Stimulated activated CD8-positive, alpha-beta memory T cell treated with anti-CD3 and anti-CD28 coated beads, Interleukin-2, amount 100 ng/mL, for 48 hours (primary cell): ENCODE measurements around the gene CPEB3.
"Not testable (repeated sequence)": the region's sequence is repeated elsewhere in the genome, so short reads cannot be mapped to it uniquely, and the experiment has no call there.

Experiments used
- DNase-seq, 2 donors: peaks; one replicate each; pipeline ENCODE4 v3.0.0-alpha.2; 2020; ENCODE audit warnings: low read depth in 2 of 2

Gene CPEB3

DNA sequence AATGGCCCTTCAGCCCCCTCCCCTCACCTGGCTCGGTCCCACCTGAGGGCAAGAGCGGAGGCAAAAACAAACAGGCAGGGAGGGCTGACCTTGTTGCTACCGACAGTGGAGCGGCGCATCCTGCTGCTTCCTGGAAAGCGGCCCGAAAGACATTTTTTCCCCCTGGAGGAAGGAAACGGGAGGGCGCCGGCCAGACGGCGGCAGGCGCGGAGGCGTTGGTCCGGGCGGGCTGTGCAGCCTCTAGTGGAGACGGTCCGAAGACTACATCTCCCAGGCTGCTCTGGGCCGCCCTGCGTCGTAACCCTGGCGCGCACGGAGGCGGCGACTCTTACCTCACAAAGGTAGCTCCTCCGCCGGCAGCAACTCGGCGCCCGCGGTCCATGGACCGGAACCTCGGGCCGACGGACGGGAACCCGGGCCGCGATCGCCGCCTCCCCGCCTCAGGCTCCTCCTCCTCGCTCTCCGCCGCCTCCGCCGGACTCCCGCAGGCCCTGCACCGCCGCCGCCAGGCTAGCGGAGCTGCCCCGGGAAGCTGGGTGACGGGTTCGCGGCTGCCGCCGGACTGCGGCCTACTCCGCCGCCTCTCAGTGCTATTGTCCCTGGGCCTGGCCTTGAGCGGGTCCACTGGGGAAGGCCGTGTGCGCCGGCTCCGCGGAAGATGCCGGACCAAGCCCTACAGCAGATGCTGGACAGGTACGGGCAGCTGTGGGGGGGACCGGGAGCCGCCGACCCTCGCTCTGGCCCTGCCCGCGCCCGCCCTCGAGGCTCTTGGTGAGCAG, at the start of gene CPEB3, which contains the start of gene MARCHF5:
CPEB3 (minus strand) TSS at position 242 of the 779 bp plus-strand sequence. CDS start 50,728 bp downstream, outside the sequence.
MARCHF5 (plus strand) TSS at position 331 of the 779 bp plus-strand sequence; CDS start at position 659, 328 bp downstream.
- peak; percentile 86 to 88 for DNase-seq

DNA sequence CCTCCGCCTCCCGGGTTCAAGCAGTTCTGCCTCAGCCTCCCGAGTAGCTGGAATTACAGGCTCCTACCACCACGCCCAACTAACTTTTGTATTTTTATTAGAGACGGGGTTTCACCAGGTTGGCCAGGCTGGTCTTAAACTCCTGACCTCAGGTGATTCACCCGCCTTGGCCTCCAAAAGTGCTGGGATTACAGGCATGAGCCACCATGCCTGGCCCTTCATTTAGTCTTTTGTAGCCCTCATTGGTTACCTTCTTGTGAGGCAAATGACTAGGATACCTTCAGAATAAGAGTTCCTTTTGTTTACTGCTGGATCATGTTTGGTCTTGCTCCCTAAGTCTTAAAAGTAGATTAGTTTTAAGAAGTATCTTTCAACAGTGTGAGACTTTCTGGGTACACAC, 39.0 kb upstream of the CPEB3 start:
- not testable (repeated sequence) for DNase-seq

DNA sequence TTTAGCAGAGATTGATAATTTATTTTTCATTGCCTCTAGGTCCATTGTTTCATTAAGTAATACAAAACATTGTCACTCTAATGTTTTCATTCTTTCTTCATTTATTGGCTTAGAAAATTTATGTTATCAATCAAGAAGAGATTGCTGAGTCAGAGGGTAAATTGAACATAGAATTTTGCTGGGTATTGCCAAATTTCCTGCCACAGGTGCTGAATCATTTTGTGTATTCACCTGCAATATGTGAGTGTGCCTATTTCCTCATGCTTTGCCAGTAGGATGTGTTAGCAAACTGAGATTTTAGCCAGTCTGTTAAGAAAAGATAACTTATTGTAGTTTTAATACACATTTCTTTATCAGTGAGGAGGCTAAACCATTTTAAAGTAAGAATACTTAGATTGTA, 38.1 kb upstream of the CPEB3 start:
- no peak for DNase-seq

DNA sequence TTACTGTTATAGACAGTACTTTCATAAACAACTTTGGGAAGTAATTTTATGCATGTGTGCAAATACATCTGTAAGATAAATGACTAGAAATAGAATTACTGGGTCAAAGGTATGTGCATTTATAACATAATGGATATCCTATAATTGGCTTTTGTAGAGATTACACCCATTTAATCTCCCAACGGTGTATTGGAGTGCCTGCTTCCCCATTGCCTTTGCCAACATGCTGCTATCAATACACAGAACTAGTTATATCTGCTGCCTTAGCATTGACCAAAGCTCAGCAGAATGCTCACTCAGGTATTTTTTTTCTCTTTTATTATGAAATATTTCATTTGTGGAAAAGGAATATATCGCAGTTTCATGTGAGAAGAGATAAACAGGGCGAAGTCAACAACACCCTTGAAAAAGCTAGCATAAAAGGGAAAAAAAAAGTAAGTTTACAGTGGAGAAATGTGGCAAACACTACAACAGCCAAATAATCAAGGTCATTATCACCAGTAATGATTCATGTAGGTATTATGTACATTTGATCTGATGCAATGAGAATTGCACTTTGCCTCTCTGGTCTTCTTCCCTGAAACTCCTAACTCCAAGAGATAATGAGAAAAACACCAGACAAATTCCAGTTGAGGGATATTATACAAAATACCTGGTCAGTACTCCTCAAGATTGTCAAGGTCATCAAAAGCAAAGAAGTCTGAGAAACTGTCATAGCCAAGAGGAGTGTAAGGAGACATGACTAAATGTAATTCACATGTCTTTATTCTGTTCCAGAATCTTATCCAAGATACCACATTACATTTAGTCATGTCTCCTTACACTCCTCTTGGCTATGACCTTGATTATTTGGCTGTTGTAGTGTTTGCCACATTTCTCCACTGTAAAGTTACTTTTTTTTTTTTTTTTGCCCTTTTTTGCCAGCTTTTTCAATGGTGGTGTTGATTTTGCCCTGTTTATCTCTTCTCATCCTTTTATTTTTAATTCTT, 36.9 kb upstream of the CPEB3 start:
- DNase-seq: no peak

DNA sequence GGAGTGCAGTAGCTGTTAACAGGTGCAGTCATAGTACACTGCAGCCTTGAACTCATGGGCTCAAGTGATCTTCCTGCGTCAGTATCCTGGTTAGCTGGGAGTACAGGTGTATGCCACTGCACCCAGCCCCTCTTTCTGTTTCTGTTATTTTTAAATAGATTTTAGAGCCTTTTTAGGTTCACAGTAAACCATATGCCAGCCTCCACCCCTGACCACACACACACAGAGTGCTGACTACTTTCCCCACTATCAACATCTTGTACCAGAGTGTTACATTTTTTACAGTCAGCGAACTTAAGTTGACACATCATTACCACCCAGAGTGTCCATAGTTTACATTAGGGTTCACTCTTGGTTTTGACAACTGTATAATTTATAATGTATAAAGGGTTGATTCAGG, 32.2 kb upstream of the CPEB3 start:
- DNase-seq: no peak

DNA sequence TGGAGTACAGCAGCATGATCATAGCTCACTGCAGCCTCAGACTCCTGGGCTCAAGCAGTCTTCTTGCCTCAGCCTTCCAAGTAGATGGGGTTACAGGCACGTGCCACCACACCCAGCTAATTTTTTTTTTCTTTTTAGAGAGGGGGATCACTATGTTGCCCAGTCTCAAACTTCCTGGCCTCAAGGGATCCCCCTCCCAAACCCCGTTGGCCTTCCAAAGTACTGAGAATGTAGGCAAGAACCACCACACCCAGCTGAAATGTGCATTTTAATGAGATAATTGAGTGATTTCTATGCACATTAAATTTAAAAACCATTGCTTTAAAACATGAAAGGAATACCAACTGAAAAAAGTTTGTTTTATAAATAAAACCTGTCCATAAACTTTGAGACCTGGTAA, 25.7 kb upstream of the CPEB3 start:
- DNase-seq: no peak

DNA sequence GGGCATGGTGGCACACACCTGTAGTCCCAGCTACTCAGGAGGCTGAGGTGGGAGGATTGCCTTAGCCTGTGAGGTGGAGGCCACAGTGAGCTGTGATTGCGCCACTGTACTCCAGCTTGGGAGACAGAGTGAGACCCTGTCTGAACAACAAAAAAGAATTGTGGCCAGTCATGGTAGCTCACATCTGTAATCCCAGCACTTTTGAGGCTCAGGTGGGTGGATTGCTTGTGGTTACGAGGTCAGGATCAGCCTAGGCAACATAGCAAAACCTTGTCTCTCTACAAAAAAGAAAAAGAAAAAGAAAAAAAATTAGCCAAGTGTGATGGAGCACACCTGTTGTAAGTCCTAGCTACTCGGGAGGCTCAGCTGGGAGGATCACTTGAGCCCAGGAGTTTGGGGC, 22.9 kb upstream of the CPEB3 start:
- no peak for DNase-seq

DNA sequence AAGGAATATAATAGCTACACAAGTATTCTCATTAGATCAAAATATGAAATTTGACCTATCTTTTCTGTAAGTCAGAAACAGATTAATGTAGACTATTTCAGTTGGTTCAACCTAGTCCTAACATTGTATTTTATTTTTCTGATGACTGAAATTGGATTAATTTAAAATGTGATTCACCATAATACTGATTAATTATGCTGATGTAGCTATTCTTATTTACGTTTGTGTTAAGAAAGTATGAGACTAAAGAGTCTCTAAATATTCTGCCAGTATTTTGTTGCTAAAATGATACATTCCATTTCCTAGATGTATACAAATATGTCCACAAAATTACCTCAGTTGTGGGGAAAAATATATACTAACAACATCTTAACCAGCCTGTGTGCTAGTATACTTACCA, 18.4 kb upstream of the CPEB3 start:
- no peak for DNase-seq

DNA sequence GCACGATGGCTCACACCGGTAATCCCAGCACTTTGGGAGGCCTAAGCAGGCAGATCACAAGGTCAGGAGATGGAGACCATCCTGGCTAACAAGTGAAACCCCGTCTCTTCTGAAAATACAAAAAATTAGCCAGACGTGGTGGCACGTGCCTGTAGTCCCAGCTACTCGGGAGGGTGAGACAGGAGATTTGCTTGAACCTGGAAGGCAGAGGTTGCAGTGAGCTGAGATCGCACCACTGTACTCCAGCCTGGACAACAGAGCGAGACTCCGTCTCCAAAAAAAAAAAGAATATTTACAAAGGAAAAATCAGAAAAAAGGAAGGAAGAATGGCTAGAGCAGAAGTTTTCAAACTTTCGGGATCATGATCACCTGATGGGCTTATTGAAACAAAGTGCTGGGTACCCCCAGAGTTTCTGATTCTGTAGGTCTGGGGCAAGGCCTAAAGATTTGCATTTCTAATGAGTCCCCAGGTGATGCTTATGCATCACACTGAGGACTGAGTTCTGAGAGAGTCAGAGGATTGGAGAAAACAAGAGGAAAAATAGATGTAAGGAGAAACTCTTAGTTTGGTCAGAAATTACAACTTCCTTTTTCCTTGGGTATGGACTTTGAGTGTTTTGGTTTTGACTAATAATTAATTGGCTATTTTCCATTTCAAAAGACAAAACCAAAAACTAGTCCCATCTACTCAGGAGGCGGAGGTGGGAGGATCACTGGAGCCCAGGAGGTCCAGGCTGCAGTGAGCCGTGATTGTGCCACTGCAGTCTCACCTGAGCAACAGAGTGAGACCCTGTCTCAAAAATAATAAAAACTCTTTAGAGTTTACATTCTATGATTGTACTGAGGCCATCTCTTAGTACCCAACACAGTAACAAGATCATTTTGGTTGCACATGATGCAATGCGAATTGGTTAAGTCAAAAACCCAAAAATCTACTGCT, 14.5 kb upstream of the CPEB3 start:
- DNase-seq: no peak

DNA sequence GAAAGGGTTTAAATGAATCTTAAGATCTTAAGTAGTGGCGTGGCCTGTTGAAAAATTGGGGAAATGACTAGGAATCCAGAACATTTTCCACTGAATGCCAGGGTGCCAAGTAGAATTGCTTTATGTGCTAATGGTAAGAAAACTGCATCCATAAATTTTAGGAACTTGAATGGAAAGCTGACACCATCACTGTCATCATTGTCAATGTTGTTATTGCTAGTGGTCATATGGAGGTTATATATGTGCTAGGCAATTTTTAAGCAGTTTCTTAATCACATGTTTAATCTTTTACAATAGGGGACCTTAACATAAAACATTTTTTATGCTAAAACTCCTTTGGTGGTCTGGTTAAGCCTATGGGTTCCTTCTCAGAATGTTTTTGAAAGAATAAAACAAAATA, 13.2 kb upstream of the CPEB3 start:
- DNase-seq: no peak

DNA sequence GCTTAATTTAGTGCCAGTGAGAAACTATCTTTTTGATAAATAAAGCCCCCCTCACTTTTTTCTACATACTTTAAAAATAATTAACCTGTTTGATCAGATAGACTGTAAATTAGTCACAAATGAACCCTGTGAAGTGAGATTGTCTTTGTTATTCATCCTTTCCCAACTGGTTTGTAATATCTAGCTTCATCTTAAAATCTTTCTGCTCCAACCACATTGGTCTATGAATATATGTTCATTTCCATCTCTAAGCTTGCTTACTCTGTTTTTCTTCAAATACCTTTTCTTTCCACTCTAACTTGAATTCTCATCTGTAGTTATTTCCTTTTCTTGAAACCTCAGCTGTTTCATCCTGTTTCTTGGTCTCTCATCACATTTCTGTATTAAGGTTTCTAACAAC, 12.2 kb upstream of the CPEB3 start:
- DNase-seq: no peak

DNA sequence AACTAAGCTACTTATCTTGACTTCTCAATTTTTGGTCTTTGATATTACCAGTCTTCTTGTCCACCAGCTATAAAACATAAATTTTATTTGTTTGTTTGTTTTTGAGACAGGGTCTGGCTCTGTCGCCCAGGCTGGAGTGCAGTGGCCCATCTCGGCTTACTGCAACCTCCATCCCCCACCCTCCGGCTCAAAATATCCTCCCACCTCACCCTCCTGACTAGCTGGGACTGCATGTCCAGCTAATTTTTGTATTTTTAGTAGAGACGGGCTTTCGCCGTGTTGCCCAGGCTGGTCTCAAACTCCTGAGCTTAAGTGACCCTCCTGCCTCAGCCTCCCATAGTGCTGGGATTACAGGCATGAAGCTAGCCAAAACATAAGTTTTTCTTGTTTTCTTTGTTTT, 7.6 kb upstream of the CPEB3 start:
- DNase-seq: no peak

DNA sequence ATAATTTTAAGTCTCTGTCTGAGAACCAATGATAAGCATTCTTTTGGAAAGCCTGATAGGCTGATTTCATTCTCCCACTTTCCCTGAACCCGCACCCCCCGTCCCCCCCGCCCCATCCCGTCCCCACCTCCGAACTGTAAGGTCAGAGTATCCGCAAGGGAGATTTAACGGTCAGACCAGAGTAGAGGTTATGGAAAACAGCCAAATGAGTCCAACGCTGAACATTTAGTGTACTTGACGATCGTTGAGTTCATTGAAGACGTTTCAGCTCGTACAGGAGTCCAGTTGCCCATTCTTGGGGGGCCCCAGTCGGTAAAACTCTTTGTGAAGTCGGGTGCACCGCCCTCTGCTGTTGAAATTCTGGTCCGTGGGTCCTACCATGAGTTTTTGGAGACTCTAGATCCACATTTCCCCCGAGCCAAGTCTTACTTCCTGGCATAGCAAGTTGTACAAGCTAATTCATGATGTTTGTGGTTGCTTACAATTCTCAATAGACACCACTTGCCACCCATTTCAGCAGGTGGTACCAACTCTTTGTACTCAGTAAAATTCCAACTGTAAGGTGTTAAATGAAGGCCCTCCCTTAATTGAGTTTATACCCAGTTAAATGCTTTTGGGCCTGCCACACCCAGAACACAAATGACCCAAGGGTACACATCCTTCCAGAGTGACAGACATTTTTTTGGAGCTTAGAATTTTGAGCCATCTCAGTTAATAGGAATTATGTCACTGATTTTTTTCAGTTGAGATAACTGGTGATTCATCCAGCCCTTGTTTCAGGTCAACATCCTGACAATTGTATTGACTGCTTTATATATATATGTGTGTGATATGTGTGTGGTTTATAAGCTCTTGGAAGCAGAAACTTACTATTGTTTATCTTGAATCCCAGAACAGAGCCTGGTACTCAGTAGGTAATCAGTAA, 1.3 kb upstream of the CPEB3 start:
- DNase-seq: peak; percentile 15 to 26

DNA sequence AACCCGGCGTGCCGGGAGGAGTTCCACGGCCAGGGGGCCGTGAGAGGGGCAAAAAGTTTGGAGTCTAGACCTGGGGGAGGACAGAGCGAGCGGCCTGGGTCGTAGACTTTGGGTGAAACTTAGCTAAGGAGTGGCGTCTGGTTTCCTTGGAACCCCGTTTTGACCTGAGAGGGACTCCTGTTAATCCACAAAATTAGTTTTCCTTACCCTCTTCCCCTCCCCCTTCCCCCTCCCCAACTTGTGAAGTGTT, 663 bp upstream of the CPEB3 start:
- DNase-seq: no peak

DNA sequence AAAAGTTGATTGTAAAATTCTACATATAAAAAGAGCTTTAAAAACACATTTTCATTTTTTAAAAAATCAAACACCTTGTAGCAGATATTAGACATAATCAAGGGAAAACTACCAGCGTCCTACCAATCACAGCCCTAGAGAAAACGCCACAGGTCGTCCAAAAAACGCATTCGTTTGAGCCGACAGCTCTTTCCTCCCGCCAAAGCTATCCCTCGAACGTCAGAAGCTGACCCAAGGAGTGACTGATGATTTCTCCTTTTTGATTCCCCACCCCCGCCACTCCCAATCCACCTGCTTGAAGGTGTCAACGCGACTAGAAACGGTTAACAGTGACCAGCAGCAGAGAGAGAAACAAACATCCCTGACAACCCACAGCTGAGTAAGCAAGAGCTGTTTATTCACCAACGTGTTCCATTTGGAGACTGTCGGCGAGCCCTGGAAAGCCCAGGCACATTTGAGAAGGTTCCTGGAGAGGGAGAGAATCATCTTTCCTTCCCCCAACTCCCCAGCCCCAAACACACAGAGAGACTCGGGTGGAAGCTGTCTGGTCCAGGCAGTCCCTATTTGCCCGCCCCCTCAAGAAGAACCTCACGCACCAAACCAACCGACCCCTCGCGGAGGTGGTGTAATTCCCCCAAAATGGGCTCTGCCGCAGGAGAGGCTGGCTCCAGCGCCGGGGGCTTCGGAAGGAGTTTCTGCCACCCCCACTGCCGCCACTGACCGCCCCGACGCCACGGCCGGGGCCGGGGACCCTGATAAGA, 622 bp downstream of the CPEB3 start:
- peak in 1 of 2 donors; percentile 16 for DNase-seq

DNA sequence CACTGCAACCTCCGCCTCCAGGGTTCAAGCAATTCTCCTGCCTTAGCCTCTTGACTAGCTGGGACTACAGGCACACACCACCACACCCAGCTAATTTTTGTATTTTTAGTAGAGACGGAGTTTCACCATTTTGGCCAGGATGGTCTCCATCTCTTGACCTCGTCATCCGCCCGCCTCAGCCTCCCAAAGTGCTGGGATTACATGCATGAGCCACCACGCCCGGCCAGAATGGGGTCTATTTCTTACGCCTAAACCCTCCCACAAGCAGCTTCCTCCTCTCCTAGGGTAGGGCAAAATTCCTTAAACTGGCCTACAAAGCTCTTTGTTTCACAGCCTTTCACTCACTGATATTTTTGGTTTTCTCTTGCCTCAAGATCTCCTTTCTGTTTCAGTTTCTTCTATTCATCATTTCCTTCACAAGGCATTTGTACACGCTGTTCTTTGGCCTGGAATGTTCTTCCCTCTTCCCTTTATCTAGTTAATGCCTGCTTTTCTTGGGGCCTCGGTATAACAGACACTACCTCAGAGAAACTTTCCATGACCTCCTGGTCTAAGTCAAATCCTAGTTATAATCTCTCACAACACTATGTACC, 6.7 kb downstream of the CPEB3 start:
- no peak for DNase-seq

DNA sequence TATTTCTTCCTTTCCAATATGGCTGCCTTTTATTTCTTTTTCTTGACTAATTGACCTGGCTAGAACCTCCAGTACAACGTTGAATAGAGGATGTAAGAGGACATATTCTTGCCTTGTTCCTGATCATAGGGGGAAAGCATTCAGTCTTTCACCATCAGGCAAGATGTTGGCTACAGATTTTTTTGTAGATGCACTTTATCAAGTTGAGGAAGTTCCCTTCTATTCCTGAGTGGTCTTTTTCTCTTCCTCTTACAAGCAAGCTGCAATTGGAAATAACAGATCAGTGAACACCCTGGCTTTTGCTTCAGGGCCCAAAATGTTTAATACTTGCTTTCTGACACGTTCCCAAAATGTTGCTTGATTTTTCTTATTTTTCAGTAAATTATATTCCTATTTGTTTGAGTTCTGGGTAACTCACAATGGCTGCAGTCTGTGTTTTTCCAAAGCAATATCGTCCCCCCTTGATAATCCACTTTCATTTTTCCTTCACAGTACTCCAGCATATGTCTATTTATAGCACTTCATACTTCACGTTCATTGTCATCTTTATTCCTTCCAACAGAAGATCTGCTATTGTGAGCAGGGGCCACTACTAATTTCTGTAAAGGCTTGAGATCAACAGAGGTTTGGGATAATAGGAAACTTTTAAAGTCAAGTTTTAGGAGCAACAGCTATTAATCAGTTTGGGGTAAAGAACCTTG, 11.7 kb downstream of the CPEB3 start:
- no peak for DNase-seq

DNA sequence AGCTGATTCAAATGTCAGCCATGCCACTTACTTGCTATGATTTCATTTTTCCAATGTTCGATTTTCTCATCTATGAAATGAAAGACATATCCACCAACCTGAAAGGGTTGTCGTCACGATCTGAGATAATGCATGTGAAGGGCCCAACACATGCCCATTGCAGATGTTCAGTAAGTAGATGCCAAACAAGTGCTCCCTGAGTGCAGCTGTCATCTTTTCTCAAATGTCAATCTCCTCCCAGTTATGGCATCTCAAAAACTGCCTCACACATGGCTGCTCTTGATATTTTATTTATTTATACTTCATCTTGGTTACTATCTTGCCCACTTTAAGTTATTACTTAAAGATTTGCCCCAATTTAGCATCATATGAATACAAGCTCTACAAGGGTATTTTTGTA, 16.8 kb downstream of the CPEB3 start:
- no peak for DNase-seq

DNA sequence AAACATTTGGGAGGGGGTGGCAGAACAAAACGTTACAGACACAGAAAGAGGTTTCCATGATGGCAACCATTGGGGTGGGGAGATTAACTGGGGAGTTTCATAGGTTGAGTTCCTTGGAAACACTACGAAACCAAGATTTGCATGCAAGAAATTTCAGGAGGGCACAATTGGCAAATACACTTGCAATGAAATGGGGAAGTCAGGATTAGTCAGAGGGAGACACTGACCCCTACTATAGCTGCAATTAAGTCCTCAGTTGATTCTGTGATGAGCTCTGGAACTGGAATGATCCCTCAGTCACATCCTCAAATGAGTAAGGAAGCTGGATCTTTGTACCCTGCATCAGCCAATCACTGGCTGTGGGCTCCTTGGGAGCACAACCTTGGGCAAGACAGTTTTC, 22.1 kb downstream of the CPEB3 start:
- no peak for DNase-seq
